GM18505 (cell line): ENCODE results near the gene EGR2.
"Not testable (repeated sequence)": the region's sequence is repeated elsewhere in the genome, so short reads cannot be mapped to it uniquely, and the experiment has no call there.

Source experiments
- ATAC-seq: cut with Tn5 transposase; IDR thresholded peaks from one replicate; pipeline ENCODE4 v1.9.1; 2021; ENCODE audit not compliant: unreplicated experiment
- POLR2A ChIP-seq: IDR thresholded peaks from 4 replicates; pipeline ENCODE4 v1.6.1; 2011; ENCODE audit warnings: borderline replicate concordance; ENCODE audit not compliant: insufficient read depth, insufficient read length; ENCODE audit errors: extremely low read depth

The EGR2 gene

DNA sequence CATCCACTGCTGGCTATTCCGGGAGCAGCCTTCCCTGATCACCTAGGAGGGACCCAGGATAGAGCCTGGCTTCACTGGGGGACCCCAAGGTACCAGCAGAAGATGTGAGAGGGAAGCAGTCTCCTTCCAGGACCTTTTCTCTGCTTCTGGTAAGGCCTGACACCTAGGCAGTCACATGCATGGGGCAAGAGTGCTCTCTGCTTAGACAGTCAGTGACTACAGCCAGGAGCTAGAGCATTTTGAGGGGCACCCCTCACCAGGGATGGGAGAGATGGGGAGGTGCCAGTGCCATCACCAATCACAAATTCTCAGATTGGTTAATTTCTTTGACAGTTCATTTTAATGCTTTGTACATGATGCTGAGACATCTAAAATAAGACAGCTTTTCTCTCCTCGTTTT is 25.6 kb downstream of the EGR2 start:
- no peak for ATAC-seq
- TF ChIP-seq POLR2A: no peak

DNA sequence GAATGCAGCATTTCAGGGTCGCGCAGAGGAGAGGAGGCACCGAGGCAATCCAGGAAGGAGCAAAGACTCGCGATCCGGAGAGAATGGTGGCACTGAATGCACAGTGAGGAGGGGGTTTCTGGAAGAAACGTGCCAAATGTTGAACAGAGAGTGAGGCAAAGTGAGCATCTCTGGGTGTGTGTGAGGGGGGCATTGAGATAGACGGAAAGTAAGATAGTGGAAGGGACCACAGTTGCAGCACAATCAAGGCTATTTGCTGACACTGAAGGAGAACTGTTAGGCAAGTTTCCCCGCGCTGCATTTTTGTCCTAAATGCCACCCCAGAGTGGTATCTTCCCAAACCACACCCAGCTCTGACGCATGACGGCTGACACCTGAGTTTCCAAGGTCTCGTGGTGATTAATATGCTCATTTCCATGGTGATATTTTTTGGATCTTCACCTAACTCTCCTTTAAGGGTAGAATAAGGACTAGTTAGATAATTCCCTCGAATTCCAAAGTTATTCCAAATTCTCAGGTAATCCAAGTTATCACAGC is 26.1 kb downstream of the EGR2 start:
- no peak for TF ChIP-seq POLR2A
- no peak for ATAC-seq

DNA sequence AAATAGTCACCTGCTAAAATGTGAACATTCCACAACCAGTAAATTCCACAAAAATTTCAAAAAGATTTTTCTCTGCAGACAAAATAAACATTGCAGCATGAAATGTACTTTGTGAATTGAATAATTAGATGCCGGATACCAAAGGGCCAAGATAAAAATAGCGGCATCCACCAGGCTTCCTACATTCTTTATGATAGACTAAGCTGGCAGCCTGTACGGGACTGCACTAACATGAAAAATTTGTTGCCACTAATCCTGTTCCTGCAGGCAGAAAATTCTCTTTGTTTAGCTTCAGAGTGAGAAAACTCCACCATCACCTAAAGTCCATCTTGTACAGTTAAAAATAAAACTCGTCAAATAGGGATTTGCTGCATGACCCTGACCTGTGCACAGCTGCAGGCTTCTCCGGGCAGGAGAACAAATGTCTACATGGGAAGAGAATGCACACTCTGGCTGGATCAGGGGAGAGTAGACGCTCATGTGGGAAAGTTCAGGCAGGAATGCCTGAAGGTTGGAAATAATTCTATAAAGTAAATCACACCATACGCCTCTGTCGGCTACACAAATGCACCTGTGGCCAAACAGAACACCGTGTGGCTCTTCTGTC is 27.2 kb downstream of the EGR2 start:
- no peak for ATAC-seq
- no peak for TF ChIP-seq POLR2A

DNA sequence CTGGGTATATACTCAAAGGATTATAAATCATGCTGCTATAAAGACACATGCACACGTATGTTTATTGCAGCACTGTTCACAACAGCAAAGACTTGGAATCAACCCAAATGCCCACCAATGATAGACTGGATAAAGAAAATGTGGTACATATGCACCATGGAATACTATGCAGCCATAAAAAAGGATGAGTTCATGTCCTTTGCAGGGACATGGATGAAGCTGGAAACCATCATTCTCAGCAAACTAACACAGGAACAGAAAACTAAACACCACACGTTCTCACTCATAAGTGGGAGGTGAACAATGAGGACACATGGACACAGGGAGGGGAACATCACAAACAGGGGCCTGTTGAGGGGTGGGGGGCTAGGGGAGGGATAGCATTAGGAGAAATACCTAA is 27.9 kb downstream of the EGR2 start:
- ATAC-seq: not testable (repeated sequence)

DNA sequence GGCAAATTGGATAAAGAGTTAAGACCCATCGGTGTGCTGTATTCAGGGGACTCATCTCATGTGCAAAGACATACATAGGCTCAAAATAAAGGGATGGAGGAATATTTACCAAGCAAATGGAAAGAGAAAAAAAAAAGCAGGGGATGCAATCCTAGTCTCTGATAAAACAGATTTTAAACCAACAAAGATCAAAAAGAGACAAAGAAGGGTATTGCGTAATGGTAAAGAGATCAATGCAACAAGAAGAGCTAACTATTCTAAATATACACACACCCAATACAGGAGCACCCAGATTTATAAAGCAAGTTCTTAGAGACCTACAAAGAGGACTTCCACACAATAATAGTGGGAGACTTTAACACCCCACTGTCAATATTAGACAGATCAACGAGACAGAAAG is 31.6 kb downstream of the EGR2 start:
- ATAC-seq: not testable (repeated sequence)

DNA sequence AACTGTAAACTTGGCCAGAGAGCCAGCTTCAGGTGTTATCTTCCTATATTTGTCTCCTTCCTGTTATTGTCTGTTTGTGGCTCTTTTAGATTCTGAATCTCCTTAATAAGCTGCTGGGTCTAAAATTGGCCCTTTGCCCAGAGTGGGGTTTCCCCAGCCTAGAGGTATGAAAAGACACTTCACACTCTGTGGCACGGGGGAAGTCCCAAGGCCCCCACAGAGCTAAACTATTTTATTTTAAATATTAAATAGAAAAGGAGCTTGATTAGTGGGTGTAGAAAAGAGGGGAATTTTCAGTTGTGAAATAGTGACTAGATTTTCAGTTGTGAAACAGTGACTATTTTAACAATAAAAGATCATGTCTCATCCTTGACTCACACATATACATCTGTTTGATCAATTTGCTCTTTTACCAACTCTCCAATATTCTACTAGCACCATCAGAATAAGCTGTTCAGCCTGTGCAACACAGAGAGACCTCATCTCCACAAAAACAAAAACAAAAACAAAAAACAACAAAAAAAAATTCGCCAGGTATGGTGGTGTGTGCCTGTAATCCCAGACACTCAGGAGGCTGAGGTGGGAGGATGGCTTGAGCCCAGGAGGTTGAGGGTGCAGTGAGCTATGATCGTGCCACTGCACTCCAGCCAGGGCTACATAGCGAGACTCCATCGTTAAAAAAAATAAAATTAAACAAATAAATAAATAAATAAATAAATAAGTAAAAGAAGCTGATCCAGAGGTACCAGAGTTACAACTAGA is 36.5 kb downstream of the EGR2 start:
- no peak for TF ChIP-seq POLR2A
- ATAC-seq: peak; percentile 91

DNA sequence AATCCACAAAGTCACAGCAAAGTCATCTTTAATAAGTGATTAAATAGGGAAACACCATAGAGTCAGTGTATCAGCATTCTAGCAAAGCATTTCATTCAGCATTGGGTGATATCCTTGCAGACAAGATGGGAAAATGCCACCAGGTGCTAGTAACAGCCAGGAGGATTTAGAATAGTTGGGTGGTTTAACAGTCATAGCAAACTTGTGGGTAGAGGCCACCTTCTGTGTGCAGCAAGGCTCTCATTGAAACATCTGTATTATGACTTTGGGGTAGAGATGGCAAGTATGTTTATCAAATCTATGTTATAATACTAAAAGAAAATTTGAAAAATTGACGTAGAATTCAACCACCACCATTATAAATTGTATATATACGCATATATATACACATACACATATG is 38.0 kb downstream of the EGR2 start:
- no peak for TF ChIP-seq POLR2A
- ATAC-seq: peak; percentile 43

DNA sequence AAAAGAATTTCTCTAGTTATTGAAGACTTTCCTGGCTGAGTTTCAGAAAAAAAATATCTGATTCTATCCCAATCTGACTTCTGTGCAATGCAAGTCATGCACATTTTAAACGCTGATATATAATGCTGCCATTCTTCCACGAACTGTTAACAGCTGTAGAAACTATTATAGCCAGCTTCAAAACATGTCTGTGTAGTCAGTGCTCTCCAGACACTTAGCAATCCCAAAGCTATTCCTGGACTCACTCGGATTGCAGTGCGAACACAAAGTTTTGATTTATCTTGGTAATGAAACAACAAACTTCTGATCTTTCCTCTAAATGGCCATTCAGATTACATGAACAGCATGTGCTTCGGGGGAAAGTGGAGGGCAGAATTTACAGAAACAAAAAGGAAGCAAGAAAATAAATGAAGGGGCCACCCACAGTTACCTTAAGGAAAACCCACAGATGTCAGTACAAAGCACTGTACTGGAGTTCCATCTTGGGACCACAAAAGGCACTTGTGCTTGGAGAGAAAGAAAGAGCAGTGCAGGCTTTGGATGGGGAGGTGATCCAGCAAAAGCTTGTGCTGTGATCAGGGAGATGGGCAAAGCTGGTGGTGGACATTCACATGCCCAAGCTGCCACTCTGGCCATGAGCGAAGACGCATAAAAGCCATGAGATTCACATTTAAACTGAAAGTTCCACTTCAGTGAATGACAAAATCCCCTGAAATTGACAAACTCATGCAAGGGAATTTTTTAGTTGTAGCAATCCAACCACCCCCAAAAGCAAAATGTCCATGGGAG is 43.8 kb downstream of the EGR2 start:
- ATAC-seq: no peak
- TF ChIP-seq POLR2A: no peak

DNA sequence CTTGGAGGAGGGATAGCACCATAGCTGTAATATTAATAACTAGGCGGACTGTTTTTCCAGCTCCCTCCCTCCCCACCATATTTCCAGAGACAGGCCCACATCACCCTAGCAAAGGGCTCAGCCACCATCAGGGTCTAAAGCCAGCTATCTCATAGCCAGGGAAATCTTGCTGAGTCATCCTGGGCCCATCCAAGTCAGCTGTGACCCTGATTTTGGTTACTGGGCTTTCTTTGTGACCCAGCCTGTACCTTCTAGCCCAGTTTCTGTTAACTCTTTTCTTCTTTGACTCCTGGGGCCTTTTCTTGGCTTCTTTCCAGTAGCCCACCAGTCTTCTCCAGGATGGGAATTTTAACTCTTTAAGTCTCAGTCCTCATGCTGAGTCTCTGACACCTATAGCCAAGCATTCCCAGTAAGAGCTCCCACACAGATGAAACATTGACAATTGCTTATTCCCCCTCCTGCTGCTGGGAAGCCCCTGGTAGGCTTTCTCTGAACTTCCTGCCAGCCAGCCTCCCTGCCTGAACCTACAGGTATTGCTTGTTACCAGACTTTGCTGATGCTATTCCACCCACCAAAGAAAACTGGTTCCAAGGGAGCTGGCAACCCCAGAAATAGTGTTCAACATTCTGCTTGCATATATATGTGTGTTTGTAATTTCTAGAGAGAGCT is 46.5 kb downstream of the EGR2 start:
- no peak for ATAC-seq
- TF ChIP-seq POLR2A: no peak

DNA sequence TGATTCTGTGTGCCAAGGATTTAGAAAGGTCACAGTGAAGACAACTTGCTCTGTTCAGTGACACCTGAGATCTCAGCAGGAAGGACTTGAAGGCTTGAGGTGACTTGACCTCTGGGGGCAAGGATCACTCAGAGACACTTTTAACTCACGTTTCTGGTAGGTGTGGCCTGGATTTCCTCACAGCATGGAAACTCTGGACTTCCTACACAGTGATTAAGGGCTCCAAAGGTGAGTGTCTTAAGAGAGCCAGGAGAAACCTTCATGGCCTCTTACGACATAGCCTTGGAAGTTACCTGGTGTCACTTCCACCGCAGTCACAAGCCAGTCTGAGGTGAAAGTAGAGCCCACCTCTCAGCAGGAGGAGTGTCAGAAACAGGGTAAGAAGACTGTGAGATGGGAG is 49.8 kb downstream of the EGR2 start:
- ATAC-seq: no peak
- TF ChIP-seq POLR2A: no peak

DNA sequence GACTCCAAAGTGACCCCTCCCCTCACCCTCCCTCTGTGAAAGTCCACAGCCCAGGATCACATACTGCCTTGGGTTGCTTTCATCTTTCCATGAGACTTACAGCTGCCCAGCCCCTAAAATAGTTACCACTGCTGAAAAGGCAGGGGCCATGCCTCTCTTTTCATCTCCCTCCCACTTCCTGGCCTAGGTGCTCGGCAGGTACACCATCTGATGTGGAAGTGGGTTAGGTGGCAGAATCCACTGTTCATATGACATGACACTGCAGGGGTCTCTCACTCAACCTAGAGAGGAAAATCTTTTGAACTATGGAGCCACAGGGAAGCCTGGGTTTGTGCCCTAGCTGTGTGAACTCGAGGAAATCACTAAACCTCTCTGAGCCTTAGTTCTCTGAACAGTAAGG is 50.4 kb downstream of the EGR2 start:
- no peak for ATAC-seq
- no peak for TF ChIP-seq POLR2A

DNA sequence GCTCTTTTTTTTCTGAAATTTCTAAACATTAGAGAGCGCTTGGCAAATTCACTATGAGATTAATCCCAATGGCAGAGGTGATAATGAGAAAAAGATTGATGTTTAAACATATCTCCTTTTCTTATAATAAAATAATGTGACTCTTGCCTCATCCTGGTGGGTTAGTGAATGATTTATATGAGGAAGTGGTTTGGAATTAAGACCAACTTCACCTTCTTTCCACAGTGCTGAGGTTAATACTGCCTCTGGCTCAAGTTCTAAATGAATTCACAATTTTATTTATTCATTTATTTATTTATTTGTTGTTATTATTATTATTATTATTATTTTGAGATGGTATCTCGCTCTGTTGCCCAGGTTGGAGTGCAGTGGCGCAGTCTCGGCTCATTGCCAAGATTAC is 52.2 kb downstream of the EGR2 start:
- no peak for ATAC-seq
- TF ChIP-seq POLR2A: no peak

DNA sequence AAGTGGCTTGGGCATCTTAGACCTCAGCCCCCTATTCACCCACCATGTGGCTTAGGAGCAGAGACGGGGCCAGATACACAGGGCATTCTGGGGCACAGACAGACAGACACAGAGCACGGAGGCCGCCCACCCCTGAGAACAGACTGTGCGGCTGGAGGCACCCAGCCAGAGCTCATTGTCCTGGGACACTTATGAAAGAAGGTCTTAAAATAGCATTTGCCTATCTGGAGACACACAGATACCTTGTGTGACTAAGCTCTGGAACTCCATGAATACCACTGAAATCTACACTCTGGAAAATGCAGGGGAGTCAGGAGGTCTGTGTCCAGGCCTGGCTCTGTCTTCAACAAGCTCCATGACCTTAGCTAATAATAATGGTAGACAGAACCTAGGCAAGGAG is 53.0 kb downstream of the EGR2 start:
- TF ChIP-seq POLR2A: no peak
- ATAC-seq: no peak
